ENCODE data around the gene YAP1.

DNA sequence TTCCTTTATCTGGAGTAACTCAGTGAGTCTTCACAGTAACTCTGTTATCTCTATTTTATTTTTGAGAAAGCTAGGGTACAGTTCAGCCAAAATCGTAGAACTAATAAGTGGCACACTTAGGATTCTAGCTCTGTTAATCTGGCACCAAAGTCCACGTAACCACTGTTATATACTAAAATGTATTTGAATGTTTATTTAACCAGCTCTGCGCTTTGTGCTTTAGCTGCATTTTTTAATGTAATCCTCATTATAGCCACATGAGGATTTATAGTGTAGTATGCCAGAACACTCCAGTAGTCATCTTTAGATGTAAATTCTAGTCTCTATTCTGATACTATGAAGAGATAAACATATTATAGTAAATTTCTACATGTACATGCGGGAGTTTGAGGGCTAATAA is 36.8 kb downstream of the YAP1 start:
- TF ChIP-seq, protein P1, sequence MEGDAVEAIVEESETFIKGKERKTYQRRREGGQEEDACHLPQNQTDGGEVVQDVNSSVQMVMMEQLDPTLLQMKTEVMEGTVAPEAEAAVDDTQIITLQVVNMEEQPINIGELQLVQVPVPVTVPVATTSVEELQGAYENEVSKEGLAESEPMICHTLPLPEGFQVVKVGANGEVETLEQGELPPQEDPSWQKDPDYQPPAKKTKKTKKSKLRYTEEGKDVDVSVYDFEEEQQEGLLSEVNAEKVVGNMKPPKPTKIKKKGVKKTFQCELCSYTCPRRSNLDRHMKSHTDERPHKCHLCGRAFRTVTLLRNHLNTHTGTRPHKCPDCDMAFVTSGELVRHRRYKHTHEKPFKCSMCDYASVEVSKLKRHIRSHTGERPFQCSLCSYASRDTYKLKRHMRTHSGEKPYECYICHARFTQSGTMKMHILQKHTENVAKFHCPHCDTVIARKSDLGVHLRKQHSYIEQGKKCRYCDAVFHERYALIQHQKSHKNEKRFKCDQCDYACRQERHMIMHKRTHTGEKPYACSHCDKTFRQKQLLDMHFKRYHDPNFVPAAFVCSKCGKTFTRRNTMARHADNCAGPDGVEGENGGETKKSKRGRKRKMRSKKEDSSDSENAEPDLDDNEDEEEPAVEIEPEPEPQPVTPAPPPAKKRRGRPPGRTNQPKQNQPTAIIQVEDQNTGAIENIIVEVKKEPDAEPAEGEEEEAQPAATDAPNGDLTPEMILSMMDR (conservative IDR thresholded peaks at IDR 0.05; ENCODE audit: low read depth, low read length): no peak
- TF ChIP-seq RFX5 (IDR thresholded peaks at IDR 0.05; ENCODE audit: low read depth, low read length) (no peak), BHLHE40 (IDR thresholded peaks at IDR 0.05; ENCODE audit: low read depth, low read length) (no peak), POLR2A (IDR thresholded peaks at IDR 0.05; ENCODE audit: low read depth, low read length) (no peak), CHD1 (IDR thresholded peaks at IDR 0.05; ENCODE audit: low read depth, low read length) (no peak), SMC3 (IDR thresholded peaks at IDR 0.05; ENCODE audit: low read depth, low read length) (no peak), RAD21 (IDR thresholded peaks at IDR 0.05; ENCODE audit: low read length) (no peak), MAFK (IDR thresholded peaks at IDR 0.05; ENCODE audit: low read depth, low read length) (0 out of 2 replicates have a peak, but pooled peaks have one; percentile 22), MAZ (IDR thresholded peaks at IDR 0.05; ENCODE audit: borderline replicate concordance, low read depth, low read length) (no peak), RCOR1 (IDR thresholded peaks at IDR 0.05; ENCODE audit: insufficient replicate concordance, low read length) (no peak), FOS (IDR thresholded peaks at IDR 0.05; ENCODE audit: low read depth, low read length) (no peak), CEBPB (IDR thresholded peaks at IDR 0.05; ENCODE audit: low read depth, low read length) (no peak)
- TF ChIP-seq, protein P2, sequence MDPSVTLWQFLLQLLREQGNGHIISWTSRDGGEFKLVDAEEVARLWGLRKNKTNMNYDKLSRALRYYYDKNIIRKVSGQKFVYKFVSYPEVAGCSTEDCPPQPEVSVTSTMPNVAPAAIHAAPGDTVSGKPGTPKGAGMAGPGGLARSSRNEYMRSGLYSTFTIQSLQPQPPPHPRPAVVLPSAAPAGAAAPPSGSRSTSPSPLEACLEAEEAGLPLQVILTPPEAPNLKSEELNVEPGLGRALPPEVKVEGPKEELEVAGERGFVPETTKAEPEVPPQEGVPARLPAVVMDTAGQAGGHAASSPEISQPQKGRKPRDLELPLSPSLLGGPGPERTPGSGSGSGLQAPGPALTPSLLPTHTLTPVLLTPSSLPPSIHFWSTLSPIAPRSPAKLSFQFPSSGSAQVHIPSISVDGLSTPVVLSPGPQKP (IDR thresholded peaks at IDR 0.05; ENCODE audit: borderline replicate concordance, low read depth, low read length): no peak
